H1 (cell line): ENCODE results near the gene OR7D2. TPM values are rescaled to one million over a fixed set of nuclear protein-coding genes. Genes with fewer than 3 reads are reported as not detected.

Experiments
- CTCF ChIA-PET: fragments of 300-600 bp; sonication (Branson Sonifier 250); formaldehyde crosslinking; loops from one replicate; lab custom pipeline; 2021; ENCODE audit not compliant: partially characterized antibody; lab: Charles Lee
- POLR2A ChIA-PET: fragments of 300-600 bp; sonication (Branson Sonifier 250); formaldehyde crosslinking; loops from one replicate; lab custom pipeline; 2021; ENCODE audit warnings: inconsistent platforms; ENCODE audit not compliant: partially characterized antibody; lab: Charles Lee
- DNase-seq, 2 experiments: peaks; one replicate each; pipeline versions ENCODE4 v3.0.0 to v3.0.0-alpha.2; 2010 to 2022; ENCODE audit warnings: low spot score in 2 of 2, low read depth in 1 of 2, mixed read lengths in 1 of 2
- FAIRE-seq: peaks from 2 replicates; lab custom pipeline; 2011; peaks lifted over from hg19 to GRCh38; lab: Jason Lieb, UNC
- H2AFZ ChIP-seq: 2 replicates; pipeline ENCODE4 v1.8.1; 2012; ENCODE audit warnings: low read length, inconsistent platforms
- H2AK5ac ChIP-seq: 2 replicates; pipeline ENCODE4 v1.6.1; 2013; ENCODE audit warnings: low read depth, low read length
- H2BK120ac ChIP-seq: replicated peaks from 2 replicates; pipeline ENCODE3; 2013; ENCODE audit warnings: low read depth, low read length, inconsistent platforms
- H2BK12ac ChIP-seq: 2 replicates; pipeline ENCODE4 v1.6.1; 2013; ENCODE audit warnings: low read depth, low read length
- H2BK15ac ChIP-seq: 2 replicates; pipeline ENCODE4 v1.6.1; 2013; ENCODE audit warnings: low read length
- H2BK20ac ChIP-seq: 2 replicates; pipeline ENCODE4 v1.6.1; 2013; ENCODE audit warnings: low read length
- H2BK5ac ChIP-seq: 2 replicates; pipeline ENCODE4 v1.6.1; 2013; ENCODE audit warnings: low read depth, low read length
- H3K14ac ChIP-seq: 2 replicates; pipeline ENCODE4 v1.6.1; 2013; ENCODE audit warnings: inconsistent platforms; ENCODE audit not compliant: insufficient read length
- H3K18ac ChIP-seq: 2 replicates; pipeline ENCODE4 v1.6.1; 2013; ENCODE audit warnings: low read length; ENCODE audit errors: extremely low read depth
- H3K23ac ChIP-seq: 2 replicates; pipeline ENCODE4 v1.6.1; 2013; ENCODE audit warnings: inconsistent platforms; ENCODE audit not compliant: insufficient read length
- H3K23me2 ChIP-seq: 2 replicates; pipeline ENCODE4 v1.6.1; 2013; ENCODE audit warnings: low read depth, low read length
- H3K27ac ChIP-seq: 2 replicates; pipeline ENCODE4 v1.6.1; 2011; ENCODE audit warnings: low read depth, low read length, inconsistent platforms
- H3K27me3 ChIP-seq, 4 experiments: replicated peaks in 1 of 4; 1 replicate in 1 of 4; 2 replicates in 3 of 4; pipeline versions ENCODE4 v1.6.1 to v1.8.1; 2011 to 2013; ENCODE audit warnings: low read length in 3 of 4, mild to moderate bottlenecking in 3 of 4, inconsistent platforms in 2 of 4, mixed read lengths in 2 of 4, moderate library complexity in 1 of 4; ENCODE audit not compliant: control insufficient read depth in 3 of 4, insufficient read depth in 3 of 4; ENCODE audit errors: extremely low read depth in 1 of 4
- H3K36me3 ChIP-seq, 4 experiments: 2 replicates each; pipeline versions ENCODE4 v1.6.1 to v1.8.1; 2011 to 2013; ENCODE audit warnings: mild to moderate bottlenecking in 4 of 4, low read length in 3 of 4, moderate library complexity in 2 of 4, control low read depth in 1 of 4, inconsistent platforms in 1 of 4; ENCODE audit not compliant: insufficient read depth in 4 of 4, control insufficient read depth in 2 of 4
- H3K4ac ChIP-seq: replicated peaks from 2 replicates; pipeline ENCODE3; 2013; ENCODE audit warnings: low read length, low read depth, mixed read lengths, inconsistent platforms; ENCODE audit not compliant: insufficient read length
- H3K4me1 ChIP-seq, 4 experiments: replicated peaks in 1 of 4; 1 replicate in 1 of 4; 2 replicates in 3 of 4; pipeline versions ENCODE4 v1.6.1 to v1.8.1; 2011 to 2013; ENCODE audit warnings: low read length in 3 of 4, inconsistent platforms in 2 of 4, mixed read lengths in 1 of 4; ENCODE audit not compliant: insufficient read depth in 4 of 4, control insufficient read depth in 3 of 4
- H3K4me2 ChIP-seq, 2 experiments: 2 replicates each; pipeline versions ENCODE4 v1.6.1 to v1.8.1; 2011 to 2013; ENCODE audit warnings: low read depth in 2 of 2, low read length in 2 of 2, control low read depth in 1 of 2, inconsistent platforms in 1 of 2, mild to moderate bottlenecking in 1 of 2; ENCODE audit not compliant: insufficient read depth in 1 of 2
- H3K4me3 ChIP-seq, 4 experiments: fragments of 200-600, 300-600 bp in 1 of 4; sonication (generic), shearing (Covaris generic), sonication (Bioruptor Twin) in 1 of 4; 2 replicates each; pipeline versions ENCODE4 v1.5.1 to v1.8.1; 2011 to 2016; ENCODE audit warnings: low read length in 4 of 4, low read depth in 3 of 4, control low read depth in 2 of 4, inconsistent platforms in 2 of 4, mild to moderate bottlenecking in 2 of 4, mixed read lengths in 1 of 4, moderate library complexity in 1 of 4; ENCODE audit not compliant: insufficient read depth in 2 of 4; ENCODE audit errors: extremely low read depth in 1 of 4
- H3K56ac ChIP-seq: replicated peaks from 2 replicates; pipeline ENCODE3; 2013; ENCODE audit warnings: low read depth, mild to moderate bottlenecking, mixed read lengths, low read length, inconsistent platforms; ENCODE audit not compliant: insufficient read length
- H3K79me1 ChIP-seq: 2 replicates; pipeline ENCODE4 v1.6.1; 2013; ENCODE audit warnings: low read depth, low read length, control low read depth
- H3K79me2 ChIP-seq, 2 experiments: 2 replicates each; pipeline versions ENCODE4 v1.6.1 to v1.8.1; 2012 to 2013; ENCODE audit warnings: low read length in 2 of 2, mild to moderate bottlenecking in 2 of 2, inconsistent platforms in 1 of 2; ENCODE audit not compliant: insufficient read depth in 2 of 2, control insufficient read depth in 1 of 2
- H3K9ac ChIP-seq, 4 experiments: replicated peaks in 1 of 4; 1 replicate in 1 of 4; 2 replicates in 3 of 4; pipeline versions ENCODE4 v1.6.1 to v1.8.1; 2011 to 2013; ENCODE audit warnings: low read depth in 3 of 4, low read length in 3 of 4, control low read depth in 2 of 4, mild to moderate bottlenecking in 2 of 4, moderate library complexity in 2 of 4, inconsistent platforms in 1 of 4; ENCODE audit errors: extremely low read depth in 1 of 4
- H3K9me3 ChIP-seq, 2 experiments: 2 replicates each; pipeline versions ENCODE4 v1.6.1 to v1.8.1; 2012 to 2013; ENCODE audit warnings: mild to moderate bottlenecking in 2 of 2, moderate library complexity in 2 of 2, control low read depth in 1 of 2, inconsistent platforms in 1 of 2, low read depth in 1 of 2, low read length in 1 of 2, mixed read lengths in 1 of 2; ENCODE audit not compliant: insufficient read depth in 2 of 2
- H4K20me1 ChIP-seq, 2 experiments: replicated peaks in 1 of 2; 2 replicates each; pipeline versions ENCODE3 to v1.8.1; 2011 to 2013; ENCODE audit warnings: inconsistent platforms in 2 of 2, low read length in 2 of 2, mild to moderate bottlenecking in 1 of 2; ENCODE audit not compliant: insufficient read depth in 2 of 2, control insufficient read depth in 1 of 2
- H4K5ac ChIP-seq: 2 replicates; pipeline ENCODE4 v1.6.1; 2013; ENCODE audit warnings: low read length, low read depth, mixed read lengths, inconsistent platforms; ENCODE audit not compliant: insufficient read length
- H4K8ac ChIP-seq: 2 replicates; pipeline ENCODE4 v1.8.0; 2013; ENCODE audit warnings: mild to moderate bottlenecking, moderate library complexity, low read length, inconsistent platforms; ENCODE audit not compliant: insufficient read depth; ENCODE audit errors: extremely low read depth
- H4K91ac ChIP-seq: replicated peaks from 2 replicates; pipeline ENCODE3; 2013; ENCODE audit warnings: low read length, mixed read lengths, inconsistent platforms; ENCODE audit not compliant: insufficient read length
- BACH1 ChIP-seq: IDR thresholded peaks from 2 replicates; pipeline ENCODE4 v1.6.1; 2012; ENCODE audit warnings: low read length, improper control_type of control experiment
- CBX8 ChIP-seq: fragments of 300-800, 300-1000 bp; sonication (generic); IDR thresholded peaks from 2 replicates; pipeline ENCODE4 v1.7.1; 2016; ENCODE audit warnings: low read depth, low read length, borderline replicate concordance
- CHD2 ChIP-seq: IDR thresholded peaks from 2 replicates; pipeline ENCODE4 v1.6.1; 2012; ENCODE audit warnings: low read length, improper control_type of control experiment
- EZH2 ChIP-seq: fragments of 200-600 bp; sonication (generic); IDR thresholded peaks from 2 replicates; pipeline ENCODE4 v1.7.1; 2012; ENCODE audit warnings: low read depth, mild to moderate bottlenecking, moderate library complexity, low read length, inconsistent platforms; ENCODE audit not compliant: severe bottlenecking
- HDAC6 ChIP-seq: IDR thresholded peaks from one replicate; pipeline ENCODE4 v1.7.1; 2012; ENCODE audit warnings: low read depth, mild to moderate bottlenecking, inconsistent platforms, low read length, moderate library complexity
- KDM5A ChIP-seq: fragments of 200-600 bp; IDR thresholded peaks from 2 replicates; pipeline ENCODE4 v1.7.1; 2012; ENCODE audit warnings: mild to moderate bottlenecking, low read length, inconsistent platforms, mixed read lengths
- MAFK ChIP-seq: IDR thresholded peaks from 2 replicates; pipeline ENCODE4 v1.6.1; 2012; ENCODE audit warnings: low read depth, mild to moderate bottlenecking, improper control_type of control experiment, low read length
- RAD21 ChIP-seq, 2 experiments: IDR thresholded peaks in 1 of 2; conservative IDR thresholded peaks in 1 of 2; 2 replicates each; pipeline ENCODE4 v1.6.1; 2011; ENCODE audit warnings: low read depth in 2 of 2, low read length in 2 of 2, improper control_type of control experiment in 1 of 2, inconsistent platforms in 1 of 2, mild to moderate bottlenecking in 1 of 2, moderate library complexity in 1 of 2
- SP1 ChIP-seq: IDR thresholded peaks from 2 replicates; pipeline ENCODE4 v1.6.1; 2011; ENCODE audit warnings: low read depth, low read length
- SP2 ChIP-seq: IDR thresholded peaks from 2 replicates; pipeline ENCODE4 v1.6.1; 2012; ENCODE audit warnings: mild to moderate bottlenecking, low read length, inconsistent platforms
- TBP ChIP-seq: IDR thresholded peaks from 2 replicates; pipeline ENCODE4 v1.6.1; 2011; ENCODE audit warnings: low read depth, low read length, improper control_type of control experiment
- YY1 ChIP-seq: IDR thresholded peaks from 2 replicates; pipeline ENCODE4 v1.6.1; 2011; ENCODE audit warnings: low read depth, mild to moderate bottlenecking, low read length
- ZNF274 ChIP-seq: IDR thresholded peaks from 2 replicates; pipeline ENCODE4 v1.7.0; 2012; ENCODE audit warnings: low read length, borderline replicate concordance; ENCODE audit errors: extremely low read depth
- WGBS, 2 experiments: shearing (Covaris generic) in 1 of 2; methylation state at CpG; one replicate each; pipeline versions ENCODE4 v1.1.6 to v1.1.7; 2013 to 2015; ENCODE audit warnings: low lambda C conversion rate in 2 of 2, mixed read lengths in 2 of 2, inconsistent platforms in 1 of 2, low coverage in 1 of 2, missing lambda C conversion rate in 1 of 2; ENCODE audit not compliant: insufficient replicate concordance in 2 of 2, insufficient coverage in 1 of 2, insufficient read length in 1 of 2; ENCODE audit errors: extremely low coverage in 1 of 2, missing lambda C conversion rate in 1 of 2; 5-methylcytosine and 5-hydroxymethylcytosine counted together
- polyA plus RNA-seq, 7 experiments: library from polyadenylated mRNA; depleted of rRNA in 3 of 7; stranded (reverse) in 5 of 7; unstranded in 2 of 7; fragments of >200 nt in 5 of 7; fragments of 200-250 nt in 2 of 7; gene quantifications; 1 replicate in 5 of 7; 2 replicates in 1 of 7; 4 replicates in 1 of 7; pipeline versions ENCODE4 v1.2.1 to v1.2.3, GENCODE V29; 2011 to 2013; ENCODE audit warnings: missing spikeins in 2 of 7, mixed read lengths in 2 of 7
- total RNA-seq: library from RNA; stranded (reverse); fragmentation: NEBNext Ultra II Directional; extraction: Animal tissue kit (Norgen Biotek cat#: 25700); gene quantifications from 2 replicates; pipeline ENCODE4 v1.2.1, GENCODE V29; 2021
- TF ChIP-seq, protein P1 (sequence below): IDR thresholded peaks from 2 replicates; pipeline ENCODE4 v1.6.1; 2012; ENCODE audit warnings: low read length, inconsistent platforms

The OR7D2 gene
- total and polyA plus RNA-seq, 2 of the 8 experiments (the other 6 are each of a cell fraction or from before 2014, with no cell fraction given), result 0.02 TPM; not detected in 1

DNA sequence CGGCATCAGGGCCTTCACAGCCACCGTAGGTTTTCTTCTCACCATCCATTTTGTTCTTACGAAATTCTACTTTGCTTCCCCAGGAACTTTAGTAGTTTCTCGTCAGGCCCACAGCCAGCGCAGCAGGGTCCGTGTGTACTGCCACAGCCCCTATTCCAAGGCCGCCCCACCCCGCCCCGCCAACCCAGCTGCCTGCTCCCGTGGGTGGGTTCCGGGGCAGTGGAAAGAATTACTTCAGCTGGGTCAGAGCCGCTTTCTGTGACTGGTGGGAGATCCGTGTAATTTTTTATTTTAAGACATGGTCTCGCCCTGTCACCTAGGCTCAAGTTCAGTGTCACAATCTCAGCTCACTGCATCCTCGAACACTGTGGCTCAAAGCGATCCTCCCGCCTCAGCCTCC is 4.2 kb downstream of the OR7D2 start:
- Histone ChIP-seq H3K79me1 (no peaks in the 10 kb centered on the region), H3K27ac (no peak overlapping the region), H4K20me1 (no peaks in the 10 kb centered on the region), H3K36me3 (no peaks in the 10 kb centered on the region), H3K4ac (no peak overlapping the region), H3K23me2 (no peaks in the 10 kb centered on the region), H3K9me3 (peaks cover 22 to 48% of the 10 kb centered on the region in 2 experiments; a peak in 3 of 4 replicates), H3K4me3 (no peak overlapping the region), H3K79me2 (no peaks in the 10 kb centered on the region), H2BK12ac (no peak overlapping the region), H3K14ac (no peak overlapping the region), H3K4me2 (no peak overlapping the region), H4K8ac (no peak overlapping the region), H2BK120ac (no peak overlapping the region), H2AK5ac (no peak overlapping the region), H4K5ac (no peak overlapping the region), H3K27me3 (no peaks in the 10 kb centered on the region), H3K23ac (no peak overlapping the region), H2AFZ (no peak overlapping the region), H2BK20ac (no peak overlapping the region), H3K9ac (no peak overlapping the region), H3K4me1 (no peaks in the 10 kb centered on the region), H2BK15ac (no peak overlapping the region), H3K56ac (no peak overlapping the region), H3K18ac (no peak overlapping the region), H2BK5ac (no peak overlapping the region), H4K91ac (no peak overlapping the region)
- ChIA-PET CTCF (interaction anchor here (1.2 kb wide), 1 partner anchor 10 kb away, joined by 3 read pairs; no protein-coding TSS in a partner anchor), POLR2A (no interaction called here)
- DNase-seq, result no peak
- 94% methylated on average over 13 of the region's 17 CpGs; no CpG with 5 or more reads in 1 of the 2 experiments for WGBS, 2 experiments
- FAIRE-seq, result no peak
- TF ChIP-seq YY1 (no peak), EZH2 (no peak), KDM5A (no peak), HDAC6 (no peak), CBX8 (no peak), MAFK (no peak), BACH1 (no peak), SP2 (no peak), CHD2 (no peak), TBP (no peak), ZNF274 (no peak), SP1 (no peak), RAD21 (IDR thresholded peaks at IDR 0.05 in 1 of 2, conservative IDR thresholded peaks at IDR 0.05 in 1 of 2; ENCODE audit: low read depth in 2 of 2, low read length in 2 of 2) (no peak)
- TF ChIP-seq, protein P1, sequence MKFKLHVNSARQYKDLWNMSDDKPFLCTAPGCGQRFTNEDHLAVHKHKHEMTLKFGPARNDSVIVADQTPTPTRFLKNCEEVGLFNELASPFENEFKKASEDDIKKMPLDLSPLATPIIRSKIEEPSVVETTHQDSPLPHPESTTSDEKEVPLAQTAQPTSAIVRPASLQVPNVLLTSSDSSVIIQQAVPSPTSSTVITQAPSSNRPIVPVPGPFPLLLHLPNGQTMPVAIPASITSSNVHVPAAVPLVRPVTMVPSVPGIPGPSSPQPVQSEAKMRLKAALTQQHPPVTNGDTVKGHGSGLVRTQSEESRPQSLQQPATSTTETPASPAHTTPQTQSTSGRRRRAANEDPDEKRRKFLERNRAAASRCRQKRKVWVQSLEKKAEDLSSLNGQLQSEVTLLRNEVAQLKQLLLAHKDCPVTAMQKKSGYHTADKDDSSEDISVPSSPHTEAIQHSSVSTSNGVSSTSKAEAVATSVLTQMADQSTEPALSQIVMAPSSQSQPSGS, result no peak
